ENCODE results near the gene DLGAP1. TPM values are rescaled to one million over a fixed set of nuclear protein-coding genes. Genes with fewer than 3 reads are reported as not detected.

The DLGAP1 gene
- total and polyA plus RNA-seq, 2 experiments from 2014 or later, result 0.13 to 0.22 TPM

- TF ChIP-seq EZH2phosphoT487 (IDR thresholded peaks at IDR 0.05; ENCODE audit: insufficient read depth, low read depth) (no peak), EZH2 (IDR thresholded peaks at IDR 0.05; ENCODE audit: insufficient read depth, poor library complexity, severe bottlenecking) (no peak)
Observed at GRCh38 chr18:4248686-4249085, 206.4 kb downstream of the DLGAP1 start.

GRCh38 chr18:4246374-4246773 lies 208.7 kb downstream of the DLGAP1 start:
- no peaks in the 10 kb centered on the region for H3K4me1 ChIP-seq (ENCODE audit: insufficient read depth)
- H3F3A ChIP-seq (ENCODE audit: insufficient read depth), result no peaks in the 10 kb centered on the region
- H3K9me3 ChIP-seq (ENCODE audit: low read depth), result no peaks in the 10 kb centered on the region
- H3K27ac ChIP-seq, result no peak overlapping the region
- no peak overlapping the region for H3K4me2 ChIP-seq (ENCODE audit: unreplicated experiment)
- no peaks in the 10 kb centered on the region for H3K36me3 ChIP-seq (ENCODE audit: low read depth)
- no peak overlapping the region for H3K4me3 ChIP-seq
- no peaks in the 10 kb centered on the region for H3K79me2 ChIP-seq (ENCODE audit: insufficient read depth)
- H3K27me3 ChIP-seq (replicated peaks; ENCODE audit: insufficient read depth), result no peaks in the 10 kb centered on the region
- H3K9me2 ChIP-seq (ENCODE audit: insufficient read depth), result no peaks in the 10 kb centered on the region
- H2AFZ ChIP-seq, result no peak overlapping the region
- WGBS, 2 experiments (ENCODE audit: low coverage in 1 of 2, low lambda C conversion rate in 2 of 2, missing lambda C conversion rate in 2 of 2), result 10 to 17% methylated on average over 4 of the region's 4 CpGs
- no peak for DNase-seq
- TF ChIP-seq EZH2 (IDR thresholded peaks at IDR 0.05; ENCODE audit: insufficient read depth, poor library complexity, severe bottlenecking) (no peak), EZH2phosphoT487 (IDR thresholded peaks at IDR 0.05; ENCODE audit: insufficient read depth, low read depth) (no peak)
- H4K20me1 ChIP-seq (ENCODE audit: insufficient read depth), result no peaks in the 10 kb centered on the region
- in situ Hi-C loops (cut with MboI), result no loop called here
- no peak overlapping the region for H3K9ac ChIP-seq

More at GRCh38 chr18:4248686-4249085, 206.4 kb downstream of the DLGAP1 start:
- Histone ChIP-seq H4K20me1 (ENCODE audit: insufficient read depth) (no peaks in the 10 kb centered on the region), H2AFZ (no peak overlapping the region), H3K4me3 (no peak overlapping the region), H3K9ac (no peak overlapping the region), H3F3A (ENCODE audit: insufficient read depth) (no peaks in the 10 kb centered on the region), H3K79me2 (ENCODE audit: insufficient read depth) (no peaks in the 10 kb centered on the region), H3K4me2 (ENCODE audit: unreplicated experiment) (no peak overlapping the region), H3K27me3 (replicated peaks; ENCODE audit: insufficient read depth) (no peaks in the 10 kb centered on the region), H3K27ac (no peak overlapping the region), H3K36me3 (ENCODE audit: low read depth) (no peaks in the 10 kb centered on the region), H3K4me1 (ENCODE audit: insufficient read depth) (no peaks in the 10 kb centered on the region), H3K9me2 (ENCODE audit: insufficient read depth) (no peaks in the 10 kb centered on the region), H3K9me3 (ENCODE audit: low read depth) (no peaks in the 10 kb centered on the region)
- 24 to 25% methylated on average over 10 of the region's 10 CpGs for WGBS, 2 experiments (ENCODE audit: low coverage in 1 of 2, low lambda C conversion rate in 2 of 2, missing lambda C conversion rate in 2 of 2)
- DNase-seq, result no peak
- in situ Hi-C loops (cut with MboI), result no loop called here

- H3K9ac ChIP-seq, result no peak overlapping the region
- H3K4me1 ChIP-seq (ENCODE audit: insufficient read depth), result no peaks in the 10 kb centered on the region
- no peak overlapping the region for H2AFZ ChIP-seq
- in situ Hi-C loops (cut with MboI), result no loop called here
- H3K9me2 ChIP-seq (ENCODE audit: insufficient read depth), result no peaks in the 10 kb centered on the region
- H3K4me2 ChIP-seq (ENCODE audit: unreplicated experiment), result no peak overlapping the region
- no peaks in the 10 kb centered on the region for H3F3A ChIP-seq (ENCODE audit: insufficient read depth)
- H4K20me1 ChIP-seq (ENCODE audit: insufficient read depth), result no peaks in the 10 kb centered on the region
- no peak overlapping the region for H3K27ac ChIP-seq
- no peak overlapping the region for H3K4me3 ChIP-seq
- no peaks in the 10 kb centered on the region for H3K79me2 ChIP-seq (ENCODE audit: insufficient read depth)
- 25 to 28% methylated on average over 3 of the region's 3 CpGs for WGBS, 2 experiments (ENCODE audit: low coverage in 1 of 2, low lambda C conversion rate in 2 of 2, missing lambda C conversion rate in 2 of 2)
- no peak for DNase-seq
- no peaks in the 10 kb centered on the region for H3K27me3 ChIP-seq (replicated peaks; ENCODE audit: insufficient read depth)
- TF ChIP-seq EZH2 (IDR thresholded peaks at IDR 0.05; ENCODE audit: insufficient read depth, poor library complexity, severe bottlenecking) (no peak), EZH2phosphoT487 (IDR thresholded peaks at IDR 0.05; ENCODE audit: insufficient read depth, low read depth) (no peak)
- no peaks in the 10 kb centered on the region for H3K9me3 ChIP-seq (ENCODE audit: low read depth)
- H3K36me3 ChIP-seq (ENCODE audit: low read depth), result no peaks in the 10 kb centered on the region
Observed at GRCh38 chr18:4245456-4245855, 209.7 kb downstream of the DLGAP1 start.

- no peak for DNase-seq
- no peaks in the 10 kb centered on the region for H3K4me1 ChIP-seq (ENCODE audit: insufficient read depth)
- no peaks in the 10 kb centered on the region for H4K20me1 ChIP-seq (ENCODE audit: insufficient read depth)
- no peak overlapping the region for H3K27ac ChIP-seq
- in situ Hi-C loops (cut with MboI), result no loop called here
- no peaks in the 10 kb centered on the region for H3K9me2 ChIP-seq (ENCODE audit: insufficient read depth)
- no peaks in the 10 kb centered on the region for H3K36me3 ChIP-seq (ENCODE audit: low read depth)
- TF ChIP-seq EZH2 (IDR thresholded peaks at IDR 0.05; ENCODE audit: insufficient read depth, poor library complexity, severe bottlenecking), result no peak
- TF ChIP-seq EZH2phosphoT487 (IDR thresholded peaks at IDR 0.05; ENCODE audit: insufficient read depth, low read depth), result no peak
- H2AFZ ChIP-seq, result no peak overlapping the region
- H3K79me2 ChIP-seq (ENCODE audit: insufficient read depth), result no peaks in the 10 kb centered on the region
- no peak overlapping the region for H3K4me2 ChIP-seq (ENCODE audit: unreplicated experiment)
- no peaks in the 10 kb centered on the region for H3K27me3 ChIP-seq (replicated peaks; ENCODE audit: insufficient read depth)
- WGBS, 2 experiments (ENCODE audit: low coverage in 1 of 2, low lambda C conversion rate in 2 of 2, missing lambda C conversion rate in 2 of 2), result 37 to 42% methylated on average over 5 of the region's 5 CpGs
- no peaks in the 10 kb centered on the region for H3K9me3 ChIP-seq (ENCODE audit: low read depth)
- H3K9ac ChIP-seq, result no peak overlapping the region
- no peaks in the 10 kb centered on the region for H3F3A ChIP-seq (ENCODE audit: insufficient read depth)
- H3K4me3 ChIP-seq, result no peak overlapping the region
Observed at GRCh38 chr18:4242431-4243161, 212.5 kb downstream of the DLGAP1 start.
